Large intestine (tissue), 3 donors: Measurements from ENCODE around the gene WWC1. TPM values are rescaled to one million over a fixed set of nuclear protein-coding genes. Genes with fewer than 3 reads are reported as not detected.
A peak's percentile ranks its signal among the peaks of the same experiment; 100 is the strongest.

Experiments used
- DNase-seq, 2 donors: peaks; one replicate each; pipeline versions ENCODE4 v3.0.0 to v3.0.0-alpha.2; 2013
- H3K27ac ChIP-seq: one replicate; pipeline ENCODE4 v1.5.1; 2013; ENCODE audit warnings: low read length
- H3K27me3 ChIP-seq: 2 replicates; pipeline ENCODE4 v1.6.1; 2013; ENCODE audit warnings: low read length; ENCODE audit not compliant: control insufficient read depth, insufficient read depth
- H3K36me3 ChIP-seq: 2 replicates; pipeline ENCODE4 v1.6.1; 2013; ENCODE audit warnings: low read length; ENCODE audit not compliant: control insufficient read depth, insufficient read depth
- H3K4me1 ChIP-seq: one replicate; pipeline ENCODE4 v1.6.1; 2013; ENCODE audit warnings: low read length; ENCODE audit not compliant: control insufficient read depth, insufficient read depth
- H3K4me3 ChIP-seq: one replicate; pipeline ENCODE4 v1.5.1; 2013; ENCODE audit warnings: low read length
- H3K9me3 ChIP-seq: one replicate; pipeline ENCODE4 v1.6.1; 2013; ENCODE audit warnings: mild to moderate bottlenecking, low read depth, low read length, moderate library complexity; ENCODE audit not compliant: control insufficient read depth
- WGBS: methylation state at CpG from one replicate; pipeline ENCODE4 v1.1.5; 2013; ENCODE audit warnings: low lambda C conversion rate; ENCODE audit not compliant: insufficient coverage; 5-methylcytosine and 5-hydroxymethylcytosine counted together
- polyA plus RNA-seq: library from polyadenylated mRNA; unstranded; fragments of 120-200 nt; gene quantifications from one replicate; pipeline ENCODE4 v1.2.1, GENCODE V29; 2013

The WWC1 gene
- polyA plus RNA-seq, 1 donor, result 28.6 TPM

- no peak for DNase-seq
- H3K4me1 ChIP-seq, result peaks cover 53% of the 10 kb centered on the region
- H3K36me3 ChIP-seq, result no peaks in the 10 kb centered on the region
- H3K27me3 ChIP-seq, result no peaks in the 10 kb centered on the region
- no peak overlapping the region for H3K4me3 ChIP-seq
- H3K27ac ChIP-seq, result peak overlapping the region; percentile 96
- H3K9me3 ChIP-seq, result no peaks in the 10 kb centered on the region
- no CpG with 5 or more reads among the region's 8 CpGs for WGBS
Observed at GRCh38 chr5:168317096-168317520, 25.7 kb downstream of the WWC1 start.

DNA sequence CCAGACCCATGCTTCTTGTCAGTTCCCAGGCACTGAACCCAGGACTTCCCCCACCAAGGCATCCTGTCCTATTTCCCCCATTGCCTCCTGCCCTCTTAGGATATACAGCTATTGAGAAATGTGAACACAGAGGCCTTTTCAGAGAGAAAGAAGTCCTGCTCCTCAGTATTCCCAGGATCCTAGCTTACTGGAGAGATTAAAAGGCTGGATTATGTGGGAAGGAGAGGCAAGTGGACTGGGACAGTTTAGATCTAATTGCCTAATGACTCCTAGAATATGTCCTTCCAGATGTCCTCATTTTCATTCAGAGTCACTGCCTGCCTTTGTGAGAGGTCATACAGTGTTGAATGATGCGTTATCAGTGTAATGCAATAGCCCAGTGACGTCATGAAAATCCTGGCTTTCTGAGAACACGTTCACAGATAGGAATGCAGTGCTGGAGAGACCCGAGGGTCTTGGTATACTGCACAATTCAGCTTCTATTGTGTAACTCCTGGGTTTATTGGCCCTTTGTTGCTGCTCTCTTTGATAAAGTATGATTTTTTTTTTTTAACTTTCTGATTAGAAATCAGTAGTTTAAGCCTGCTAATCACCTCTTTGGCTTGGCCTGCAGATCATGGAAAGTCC, 26.2 kb downstream of the WWC1 start:
- Histone ChIP-seq H3K4me3 (no peak overlapping the region), H3K4me1 (peaks cover 47% of the 10 kb centered on the region), H3K36me3 (no peaks in the 10 kb centered on the region), H3K9me3 (no peaks in the 10 kb centered on the region), H3K27me3 (no peaks in the 10 kb centered on the region), H3K27ac (peak overlapping the region; percentile 96)
- peak; percentile 93 to 97 for DNase-seq
- WGBS, result no CpG with 5 or more reads among the region's 4 CpGs

GRCh38 chr5:168318240-168318639, 26.8 kb downstream of the WWC1 start:
- Histone ChIP-seq H3K27me3 (no peaks in the 10 kb centered on the region), H3K9me3 (no peaks in the 10 kb centered on the region), H3K4me1 (peaks cover 42% of the 10 kb centered on the region), H3K36me3 (no peaks in the 10 kb centered on the region), H3K4me3 (no peak overlapping the region), H3K27ac (peak overlapping the region; percentile 96)
- WGBS, result 85% methylated on average over 2 of the region's 4 CpGs
- DNase-seq, result no peak

DNA sequence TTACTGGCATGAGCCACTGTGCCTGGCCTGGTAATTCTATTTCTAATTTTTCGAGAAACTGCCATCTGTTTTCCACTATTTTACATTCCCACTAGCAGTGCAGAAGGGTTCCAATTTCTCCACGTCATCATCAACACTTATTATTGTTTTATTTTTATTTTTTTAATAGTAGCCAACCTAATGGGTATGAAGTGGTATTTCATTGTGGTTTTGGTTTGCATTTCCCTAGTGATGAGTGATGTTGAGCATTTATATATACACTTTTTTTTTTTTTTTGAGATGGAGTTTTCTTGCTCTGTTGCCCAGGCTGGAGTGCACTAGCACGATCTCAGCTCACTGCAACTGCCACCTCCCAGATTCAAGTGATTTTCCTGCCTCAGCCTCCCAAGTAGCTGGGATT, 28.3 kb downstream of the WWC1 start:
- no peak overlapping the region for H3K4me3 ChIP-seq
- no CpG with 5 or more reads among the region's 3 CpGs for WGBS
- H3K27me3 ChIP-seq, result no peaks in the 10 kb centered on the region
- H3K4me1 ChIP-seq, result peaks cover 30% of the 10 kb centered on the region
- no peaks in the 10 kb centered on the region for H3K9me3 ChIP-seq
- no peak for DNase-seq
- H3K36me3 ChIP-seq, result no peaks in the 10 kb centered on the region
- no peak overlapping the region for H3K27ac ChIP-seq

GRCh38 chr5:168320805-168321204, 29.4 kb downstream of the WWC1 start:
- Histone ChIP-seq H3K27ac (no peak overlapping the region), H3K27me3 (no peaks in the 10 kb centered on the region), H3K9me3 (no peaks in the 10 kb centered on the region), H3K4me3 (no peak overlapping the region), H3K36me3 (no peaks in the 10 kb centered on the region), H3K4me1 (peaks cover 27% of the 10 kb centered on the region)
- no CpG with 5 or more reads among the region's 9 CpGs for WGBS
- no peak for DNase-seq

DNA sequence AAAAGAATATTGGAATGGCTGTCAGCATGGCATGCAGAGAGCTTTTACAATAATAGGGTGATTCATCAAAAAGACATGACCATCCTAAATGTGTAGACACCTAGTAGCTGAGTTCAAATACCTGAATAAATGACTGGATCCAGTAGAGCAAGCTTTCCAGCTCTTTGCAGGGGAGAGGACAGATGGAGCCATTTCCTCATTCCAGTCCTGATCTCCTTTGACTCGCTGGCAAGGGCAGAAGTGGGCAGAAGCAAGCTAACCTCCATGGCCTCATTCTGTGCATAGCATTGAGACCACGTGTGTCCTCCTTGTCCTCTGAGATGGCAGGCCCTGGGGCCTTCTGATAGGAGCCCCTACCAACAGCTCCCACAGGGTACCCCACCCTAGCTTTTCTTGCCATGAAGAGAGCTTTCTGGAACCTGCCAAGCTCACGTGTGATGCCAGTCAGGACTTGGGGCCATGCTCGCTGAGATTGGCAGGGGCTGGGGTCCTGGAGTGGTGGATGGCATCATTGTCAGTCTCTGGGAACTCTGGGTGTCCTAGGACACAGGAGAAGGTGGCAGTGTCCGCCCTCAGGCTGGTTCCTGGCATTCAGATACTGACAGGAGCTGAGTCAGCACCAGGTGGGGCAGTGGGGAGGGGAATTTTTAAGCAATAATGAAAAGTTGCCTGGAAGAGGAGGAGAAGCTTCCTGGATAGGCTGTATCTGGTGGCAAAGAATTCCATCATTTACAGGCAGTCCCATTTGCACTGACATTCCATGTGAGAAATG, 33.6 kb downstream of the WWC1 start:
- Histone ChIP-seq H3K9me3 (no peaks in the 10 kb centered on the region), H3K4me1 (peaks cover 26% of the 10 kb centered on the region), H3K27ac (no peak overlapping the region), H3K36me3 (no peaks in the 10 kb centered on the region), H3K4me3 (no peak overlapping the region), H3K27me3 (no peaks in the 10 kb centered on the region)
- WGBS, result no CpG with 5 or more reads among the region's 5 CpGs
- no peak for DNase-seq

DNA sequence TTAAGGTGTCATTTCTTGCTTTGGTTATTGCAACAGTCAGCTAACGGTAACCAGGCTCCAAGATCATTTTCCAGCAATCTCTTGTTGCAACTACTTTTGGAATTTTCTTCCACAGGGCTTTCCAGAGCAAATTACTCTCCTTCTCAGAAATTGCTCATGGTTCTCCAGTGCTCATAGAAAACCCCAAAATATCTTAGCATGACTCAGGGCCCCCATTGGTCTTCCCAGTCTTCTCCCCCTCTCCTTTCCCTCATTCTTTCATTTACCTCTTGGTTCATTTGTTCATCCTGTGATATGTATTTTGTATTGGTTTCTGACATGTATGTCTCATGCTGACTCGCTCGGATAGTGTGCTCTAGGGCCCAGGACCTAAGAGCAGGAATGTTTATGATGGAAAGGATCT, 35.6 kb downstream of the WWC1 start:
- Histone ChIP-seq H3K27me3 (no peaks in the 10 kb centered on the region), H3K27ac (no peak overlapping the region), H3K36me3 (no peaks in the 10 kb centered on the region), H3K4me1 (peaks cover 28% of the 10 kb centered on the region), H3K4me3 (no peak overlapping the region), H3K9me3 (no peaks in the 10 kb centered on the region)
- WGBS, result 67% methylated on average over 1 of the region's 3 CpGs
- no peak for DNase-seq

GRCh38 chr5:168327451-168327850, 36.0 kb downstream of the WWC1 start:
- Histone ChIP-seq H3K4me1 (peaks cover 28% of the 10 kb centered on the region), H3K27me3 (no peaks in the 10 kb centered on the region), H3K36me3 (no peaks in the 10 kb centered on the region), H3K4me3 (no peak overlapping the region), H3K9me3 (no peaks in the 10 kb centered on the region), H3K27ac (no peak overlapping the region)
- no peak for DNase-seq
- no CpG with 5 or more reads among the region's 2 CpGs for WGBS

DNA sequence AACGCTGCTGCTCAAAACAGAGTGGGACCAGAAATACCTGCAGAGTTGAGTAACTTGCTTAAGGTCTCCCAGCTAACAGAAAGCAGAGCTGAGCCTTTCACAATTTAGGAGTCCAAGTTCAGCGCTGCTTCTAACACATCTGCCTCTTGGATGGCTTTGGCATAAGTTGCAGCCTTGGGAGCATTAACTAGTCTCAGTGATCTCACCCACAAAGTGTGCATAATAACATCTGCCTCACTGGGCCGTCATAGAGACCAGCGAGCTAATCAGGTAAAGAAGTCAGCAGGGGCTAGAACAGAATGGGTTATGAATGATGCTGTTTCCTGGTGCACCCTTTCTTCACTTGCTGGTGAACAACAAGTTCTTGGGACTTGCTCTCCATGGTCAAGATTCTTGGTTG, 36.5 kb downstream of the WWC1 start:
- DNase-seq, result no peak
- Histone ChIP-seq H3K27me3 (no peaks in the 10 kb centered on the region), H3K27ac (peak overlapping the region; percentile 76), H3K4me3 (no peak overlapping the region), H3K4me1 (peaks cover 28% of the 10 kb centered on the region), H3K9me3 (no peaks in the 10 kb centered on the region), H3K36me3 (no peaks in the 10 kb centered on the region)
- WGBS, result 60% methylated on average over 1 of the region's 4 CpGs

DNA sequence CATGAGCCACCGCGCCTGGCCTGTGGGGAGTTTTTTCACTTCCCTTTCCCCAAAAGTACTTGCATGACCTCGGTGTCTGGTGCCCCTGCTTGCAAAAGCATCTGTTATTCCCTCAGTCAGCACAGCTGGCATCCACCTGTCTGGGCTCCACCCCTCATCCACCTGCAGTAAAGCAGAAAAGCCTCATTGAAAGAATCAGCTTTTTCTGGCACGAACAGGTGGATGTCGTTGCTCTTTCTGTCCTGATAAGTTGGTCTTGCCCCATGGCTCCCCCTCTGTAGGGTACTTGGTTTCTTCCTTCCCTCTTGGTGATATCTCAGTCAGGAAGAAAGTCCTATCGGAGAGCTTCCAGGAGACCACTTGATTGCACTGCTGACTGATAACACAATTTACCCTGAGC, 37.4 kb downstream of the WWC1 start:
- no peaks in the 10 kb centered on the region for H3K36me3 ChIP-seq
- DNase-seq, result peak; percentile 91 to 96
- H3K9me3 ChIP-seq, result no peaks in the 10 kb centered on the region
- H3K4me1 ChIP-seq, result peaks cover 28% of the 10 kb centered on the region
- whole genome bisulfite sequencing, result no CpG with 5 or more reads among the region's 6 CpGs
- H3K27ac ChIP-seq, result peak overlapping the region; percentile 76
- no peak overlapping the region for H3K4me3 ChIP-seq
- no peaks in the 10 kb centered on the region for H3K27me3 ChIP-seq
